VCaP (cell line): Measurements from ENCODE around the gene RAB6B.

Experiments used
- H3K27ac ChIP-seq: fragments of 450-650 bp; 2 replicates; pipeline ENCODE4 v1.5.1; 2017
- TF ChIP-seq, protein P1 (sequence below): fragments of 450-650 bp; conservative IDR thresholded peaks from 2 replicates; pipeline ENCODE4 v1.5.1; 2017; ENCODE audit warnings: mild to moderate bottlenecking, moderate library complexity

The RAB6B gene

DNA sequence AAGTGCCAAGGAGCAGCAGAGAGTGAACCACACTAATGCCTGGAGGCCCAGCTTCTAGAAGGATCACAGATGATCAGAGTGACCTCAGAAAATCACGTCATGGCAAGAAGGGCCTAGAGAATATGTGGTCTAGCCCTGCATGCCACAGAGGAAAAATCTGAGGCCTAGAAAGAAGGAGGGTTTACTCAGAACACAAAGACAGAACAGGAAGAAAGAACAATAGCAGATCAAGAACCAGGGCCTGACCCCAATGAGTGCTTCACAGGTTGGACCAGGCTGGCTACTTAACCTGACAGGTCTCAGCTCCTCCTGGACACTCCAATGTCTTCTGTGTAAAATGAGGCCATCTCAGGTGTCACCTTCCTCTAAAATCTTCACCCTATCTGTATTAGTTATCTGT, 14.2 kb downstream of the RAB6B start:
- TF ChIP-seq, protein P1, sequence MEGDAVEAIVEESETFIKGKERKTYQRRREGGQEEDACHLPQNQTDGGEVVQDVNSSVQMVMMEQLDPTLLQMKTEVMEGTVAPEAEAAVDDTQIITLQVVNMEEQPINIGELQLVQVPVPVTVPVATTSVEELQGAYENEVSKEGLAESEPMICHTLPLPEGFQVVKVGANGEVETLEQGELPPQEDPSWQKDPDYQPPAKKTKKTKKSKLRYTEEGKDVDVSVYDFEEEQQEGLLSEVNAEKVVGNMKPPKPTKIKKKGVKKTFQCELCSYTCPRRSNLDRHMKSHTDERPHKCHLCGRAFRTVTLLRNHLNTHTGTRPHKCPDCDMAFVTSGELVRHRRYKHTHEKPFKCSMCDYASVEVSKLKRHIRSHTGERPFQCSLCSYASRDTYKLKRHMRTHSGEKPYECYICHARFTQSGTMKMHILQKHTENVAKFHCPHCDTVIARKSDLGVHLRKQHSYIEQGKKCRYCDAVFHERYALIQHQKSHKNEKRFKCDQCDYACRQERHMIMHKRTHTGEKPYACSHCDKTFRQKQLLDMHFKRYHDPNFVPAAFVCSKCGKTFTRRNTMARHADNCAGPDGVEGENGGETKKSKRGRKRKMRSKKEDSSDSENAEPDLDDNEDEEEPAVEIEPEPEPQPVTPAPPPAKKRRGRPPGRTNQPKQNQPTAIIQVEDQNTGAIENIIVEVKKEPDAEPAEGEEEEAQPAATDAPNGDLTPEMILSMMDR: no peak
- no peak overlapping the region for H3K27ac ChIP-seq

DNA sequence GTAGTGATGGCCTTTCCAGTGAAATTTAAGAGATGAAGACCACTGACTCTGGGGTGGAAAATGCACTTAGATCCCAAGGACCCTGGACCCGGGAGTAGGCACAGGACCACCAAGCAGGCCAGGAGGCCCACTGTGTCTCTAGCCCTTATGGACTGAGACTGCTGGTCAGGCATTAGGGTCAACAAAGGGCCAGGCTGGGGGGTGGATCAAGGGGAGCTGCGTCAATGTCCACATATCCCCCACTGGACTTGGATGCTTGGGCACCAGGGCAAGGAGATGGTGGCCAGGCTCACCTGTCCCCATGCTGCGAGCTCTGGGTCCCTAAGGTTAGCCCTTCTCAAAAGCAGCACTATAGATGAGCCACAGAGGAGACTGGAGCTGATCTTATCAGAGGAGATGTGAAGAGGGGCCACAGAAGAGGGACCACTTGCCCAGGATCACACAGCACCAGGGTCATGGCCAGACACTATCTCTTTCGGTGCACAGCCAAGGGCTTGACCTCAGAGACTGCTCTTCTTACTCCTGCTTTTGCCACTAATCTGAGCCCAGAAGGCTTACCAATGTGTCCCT, 14.7 kb downstream of the RAB6B start:
- TF ChIP-seq, protein P1: no peak
- no peak overlapping the region for H3K27ac ChIP-seq

DNA sequence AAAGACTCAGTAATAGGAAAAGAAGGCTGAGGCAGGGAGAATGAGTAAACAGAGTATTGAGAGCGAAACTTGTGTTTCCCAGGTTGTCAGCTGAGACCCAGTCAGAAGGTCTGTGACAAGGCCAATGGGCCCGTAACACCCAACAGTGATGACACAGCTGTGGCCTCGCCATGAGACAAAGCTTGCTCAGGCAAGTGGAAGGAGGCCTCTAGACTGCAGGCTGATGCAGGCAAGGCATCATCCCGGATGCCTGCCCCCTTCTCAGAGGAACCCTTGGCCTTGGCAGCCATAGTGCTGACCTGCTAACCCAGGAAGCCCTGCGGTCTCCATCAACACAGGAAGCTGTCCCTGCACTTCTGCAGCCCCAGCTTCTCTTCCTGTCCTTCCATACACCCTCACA, 15.4 kb downstream of the RAB6B start:
- TF ChIP-seq, protein P1: no peak
- no peak overlapping the region for H3K27ac ChIP-seq

DNA sequence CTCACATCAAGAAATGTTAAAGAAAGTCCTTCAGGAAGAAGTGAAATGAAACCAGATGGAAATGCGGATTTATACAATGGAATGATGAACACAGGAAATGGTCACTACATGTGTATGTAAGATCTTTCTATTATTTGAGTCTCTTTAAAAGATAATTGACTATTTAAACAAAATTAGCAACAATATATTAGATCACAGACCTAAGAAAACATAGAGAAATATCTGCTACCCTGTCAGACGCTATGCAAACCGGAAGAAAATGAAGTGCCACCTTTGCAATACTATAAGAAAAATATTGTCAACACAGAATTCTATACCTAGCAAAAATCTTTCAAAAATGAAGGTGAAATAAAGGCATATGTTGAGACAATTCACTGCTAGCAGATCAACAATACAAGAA, 17.2 kb downstream of the RAB6B start:
- TF ChIP-seq, protein P1: no peak
- no peak overlapping the region for H3K27ac ChIP-seq

DNA sequence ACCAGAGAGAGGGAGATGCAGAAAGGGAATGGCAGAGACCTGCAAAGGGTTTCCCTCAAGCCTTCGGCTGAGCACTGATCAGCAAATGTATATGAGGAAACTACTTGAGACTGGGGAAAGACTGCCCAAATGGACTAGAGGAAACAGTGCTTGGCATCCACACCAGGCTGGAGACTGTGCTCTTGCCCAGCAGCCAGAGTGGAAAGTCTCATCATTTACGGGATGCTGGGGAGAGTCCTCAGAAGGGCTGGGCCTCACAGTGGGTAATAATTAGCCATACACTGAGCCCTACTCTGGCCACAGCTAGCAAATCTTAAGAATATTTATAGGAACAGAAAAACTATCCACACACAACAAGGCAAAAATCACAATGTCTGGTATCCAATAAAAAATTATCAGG, 18.5 kb downstream of the RAB6B start:
- TF ChIP-seq, protein P1: no peak

DNA sequence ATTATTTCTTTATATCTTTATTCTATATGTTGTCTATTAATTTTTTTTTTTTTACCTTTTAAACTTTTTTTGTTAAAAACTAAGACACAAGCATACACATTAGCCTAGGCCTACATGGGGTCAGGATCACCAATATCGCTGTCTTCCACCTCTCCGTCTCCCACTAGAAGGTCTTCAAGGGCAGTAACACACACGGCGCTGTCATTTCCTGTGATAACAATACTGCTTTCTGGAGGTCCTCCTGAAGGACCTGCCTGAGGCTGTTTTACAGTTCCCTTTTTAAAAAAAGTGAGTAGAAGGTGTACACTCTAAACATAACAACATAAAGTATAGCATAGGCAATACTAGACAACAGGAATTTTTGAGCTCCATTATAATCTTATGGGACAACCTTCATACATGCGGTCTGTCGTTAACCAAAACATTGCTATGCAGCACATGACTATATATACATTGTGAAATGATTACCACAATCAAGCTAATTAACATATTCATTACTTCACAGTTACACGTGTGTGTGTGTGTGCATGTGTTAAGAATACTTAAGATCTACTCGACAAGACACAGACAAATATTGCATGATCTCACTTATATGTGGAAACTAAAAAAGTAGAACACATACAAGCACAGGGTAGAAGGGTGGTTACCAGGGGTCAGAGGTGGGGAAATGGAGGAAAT, 20.8 kb downstream of the RAB6B start:
- TF ChIP-seq, protein P1: no peak
- no peak overlapping the region for H3K27ac ChIP-seq

More for the DNA sequence above, 18.5 kb downstream of the RAB6B start:
- H3K27ac ChIP-seq: no peak overlapping the region

DNA sequence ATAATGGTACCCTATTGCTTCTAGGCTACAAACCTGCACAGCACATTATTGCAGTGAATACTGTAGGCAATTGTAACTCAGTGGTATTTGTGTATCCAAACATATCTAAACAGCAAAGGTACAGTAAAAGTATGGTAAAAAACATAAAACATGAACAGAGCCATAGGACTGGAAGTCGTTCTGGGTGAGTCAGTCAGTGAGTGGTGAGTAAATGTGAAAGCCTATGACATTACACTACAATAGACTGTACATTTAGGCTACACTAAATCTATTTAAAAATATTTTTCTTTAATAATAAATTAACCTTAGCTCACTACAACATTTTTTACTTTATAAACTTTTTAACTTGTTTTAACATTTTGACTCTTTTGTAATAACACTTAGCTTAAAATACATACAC, 21.3 kb downstream of the RAB6B start:
- TF ChIP-seq, protein P1: no peak
- no peak overlapping the region for H3K27ac ChIP-seq
